TTC549 (cell line): Measurements from ENCODE around the gene SLC22A14.

Experiments
- FAIRE-seq: peaks from 2 replicates; lab custom pipeline; 2012; peaks lifted over from hg19 to GRCh38; lab: Jason Lieb, UNC

SLC22A14 gene

DNA sequence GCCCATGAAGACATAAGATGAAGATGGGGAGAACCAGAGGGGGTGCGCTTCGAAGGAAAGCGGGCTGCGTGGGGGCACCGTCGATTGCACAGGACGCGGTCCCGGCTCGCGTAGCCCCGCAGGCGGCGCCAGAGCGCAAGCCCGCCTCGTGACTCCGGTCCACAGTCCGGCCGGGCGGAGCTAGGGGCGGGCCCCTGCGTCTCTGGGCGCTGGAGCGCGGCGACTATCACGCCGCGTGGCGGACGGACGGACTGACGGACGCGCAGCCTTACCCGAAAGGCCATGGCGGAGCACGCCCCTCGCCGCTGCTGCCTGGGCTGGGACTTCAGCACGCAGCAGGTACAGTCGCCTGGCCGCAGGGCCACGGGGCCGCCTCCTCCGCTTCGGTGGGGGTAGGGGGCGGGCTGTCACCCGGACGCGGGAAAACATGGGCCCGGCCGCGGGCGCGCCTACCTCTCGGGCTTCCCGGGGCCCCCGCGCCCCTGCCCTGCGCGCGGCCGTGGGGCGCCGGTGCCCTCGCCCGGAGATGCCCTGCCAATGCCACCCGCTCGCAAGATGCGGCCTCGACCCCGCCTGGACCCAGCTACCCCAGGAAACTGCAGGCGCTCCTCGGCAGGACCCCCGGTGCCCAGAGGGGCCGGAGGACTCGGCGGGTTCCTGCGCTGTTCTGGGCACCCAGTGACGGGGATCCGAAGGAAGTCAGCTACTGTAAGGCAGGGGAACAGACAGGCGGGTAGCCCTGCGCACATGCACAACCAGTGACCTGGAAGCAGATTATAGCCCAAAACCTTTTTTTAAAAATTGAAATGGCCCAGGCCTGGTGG lies 64.7 kb downstream of the SLC22A14 start, which contains the start of gene XYLB:
Gene XYLB, plus strand, starts transcription at position 199 of the 824 bp plus-strand sequence. Its CDS starts 84 bp downstream, at position 283.
- no peak for FAIRE-seq

DNA sequence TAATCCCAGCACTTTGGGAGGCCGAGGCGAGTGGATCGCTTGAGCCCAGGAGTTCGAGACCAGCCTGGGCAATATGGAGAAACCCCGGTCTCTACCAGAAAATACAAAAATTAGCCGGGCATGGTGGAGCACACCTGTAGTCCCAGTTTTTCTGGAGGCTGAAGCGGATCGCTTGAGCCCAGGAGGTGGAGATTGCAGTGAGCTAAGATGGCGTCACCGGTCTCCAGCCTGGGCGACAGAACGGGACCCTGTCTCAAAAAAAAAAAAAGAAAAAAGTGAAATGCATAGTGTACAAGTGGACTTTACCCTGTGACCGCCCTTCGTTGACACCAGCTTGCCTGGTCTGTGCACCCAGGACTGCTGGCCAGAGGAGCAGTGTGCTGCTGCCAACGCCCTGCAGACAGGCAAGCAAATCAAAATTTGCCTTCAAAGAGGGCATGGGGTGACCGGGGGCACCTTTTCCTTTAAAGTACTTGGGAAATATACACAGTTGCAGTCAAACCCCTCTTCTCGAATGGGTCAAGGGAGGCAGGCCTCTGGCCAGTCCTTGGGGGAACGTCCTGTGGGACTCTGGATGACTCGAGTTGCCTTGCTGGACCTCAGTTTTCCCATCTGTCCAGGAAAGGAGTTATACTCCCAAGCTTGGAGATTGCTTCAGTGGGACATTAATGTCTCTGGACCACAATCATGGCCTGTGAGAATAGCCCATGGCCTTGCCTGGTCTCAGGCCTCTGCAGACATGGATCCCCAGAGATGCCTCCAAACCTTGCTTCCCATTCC lies 65.5 kb downstream of the SLC22A14 start:
- no peak for FAIRE-seq

DNA sequence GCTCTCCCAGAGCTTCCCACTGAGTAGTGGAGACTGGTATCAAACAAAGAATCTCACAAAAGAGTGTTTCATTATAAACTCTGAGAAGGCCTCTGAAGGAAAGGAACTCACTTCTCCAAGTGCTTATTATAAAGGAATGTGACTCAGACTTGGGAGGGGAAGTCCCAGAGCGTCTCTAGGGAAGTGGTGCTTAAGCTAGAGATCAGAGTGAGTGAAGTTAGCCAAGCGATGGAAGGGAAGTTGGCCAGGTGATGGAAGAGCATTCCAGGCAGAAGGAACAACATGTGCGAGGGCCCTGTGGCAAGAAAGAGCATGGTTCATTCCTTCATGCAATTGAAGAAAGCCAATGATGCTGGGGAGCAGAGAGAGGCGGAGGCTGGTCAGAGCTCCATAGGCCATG lies 66.8 kb downstream of the SLC22A14 start:
- no peak for FAIRE-seq

DNA sequence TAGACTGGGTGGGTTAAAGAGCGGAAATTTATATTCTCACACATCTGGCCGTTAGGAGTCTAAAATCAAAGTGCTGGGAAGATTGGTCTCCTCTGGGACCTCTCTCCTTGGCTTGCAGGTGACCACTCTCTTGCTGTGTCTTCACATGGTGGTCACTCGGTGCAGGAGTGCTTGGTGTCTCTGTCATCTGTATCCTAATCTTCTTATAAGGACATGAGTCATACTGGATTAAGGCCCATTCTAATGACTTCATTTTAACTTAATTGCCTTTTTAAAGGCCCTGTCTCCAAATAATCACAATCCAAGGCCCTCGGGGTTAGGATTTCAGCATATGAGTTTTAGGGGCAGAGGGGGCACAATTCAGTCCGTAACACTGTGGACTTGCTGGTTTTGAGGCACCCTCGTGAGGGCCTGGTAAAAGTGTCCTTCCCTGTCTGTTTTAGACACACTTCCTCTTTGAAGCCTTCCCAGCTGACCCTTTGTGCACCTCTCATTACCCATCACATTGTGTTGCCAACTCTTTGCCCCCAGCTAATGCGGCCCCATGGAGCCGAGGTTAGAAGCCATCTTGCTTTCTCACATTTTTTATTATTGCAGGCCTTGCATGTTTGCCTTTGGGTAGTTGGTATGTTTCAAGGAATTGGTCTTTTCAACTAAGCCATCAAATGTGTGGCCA lies 67.7 kb downstream of the SLC22A14 start:
- no peak for FAIRE-seq

DNA sequence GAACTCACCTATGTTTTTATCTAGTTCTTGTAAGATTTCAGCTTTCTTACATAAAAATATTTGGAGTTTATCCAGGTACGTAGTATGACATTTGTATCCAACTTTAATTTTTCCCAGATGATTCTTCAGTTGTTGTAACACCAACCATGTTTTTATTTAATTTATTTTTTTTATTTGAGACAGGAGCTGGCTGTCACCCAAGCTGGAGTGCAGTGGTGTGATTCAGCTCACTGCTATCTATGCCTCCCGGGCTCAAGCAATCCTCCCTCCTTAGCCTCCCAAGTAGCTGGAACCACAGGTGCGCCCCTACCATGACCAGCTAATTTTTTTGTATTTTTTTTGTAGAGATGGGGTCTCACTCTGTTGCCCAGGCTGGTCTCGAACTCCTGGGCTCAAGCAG lies 71.1 kb downstream of the SLC22A14 start:
- no peak for FAIRE-seq

DNA sequence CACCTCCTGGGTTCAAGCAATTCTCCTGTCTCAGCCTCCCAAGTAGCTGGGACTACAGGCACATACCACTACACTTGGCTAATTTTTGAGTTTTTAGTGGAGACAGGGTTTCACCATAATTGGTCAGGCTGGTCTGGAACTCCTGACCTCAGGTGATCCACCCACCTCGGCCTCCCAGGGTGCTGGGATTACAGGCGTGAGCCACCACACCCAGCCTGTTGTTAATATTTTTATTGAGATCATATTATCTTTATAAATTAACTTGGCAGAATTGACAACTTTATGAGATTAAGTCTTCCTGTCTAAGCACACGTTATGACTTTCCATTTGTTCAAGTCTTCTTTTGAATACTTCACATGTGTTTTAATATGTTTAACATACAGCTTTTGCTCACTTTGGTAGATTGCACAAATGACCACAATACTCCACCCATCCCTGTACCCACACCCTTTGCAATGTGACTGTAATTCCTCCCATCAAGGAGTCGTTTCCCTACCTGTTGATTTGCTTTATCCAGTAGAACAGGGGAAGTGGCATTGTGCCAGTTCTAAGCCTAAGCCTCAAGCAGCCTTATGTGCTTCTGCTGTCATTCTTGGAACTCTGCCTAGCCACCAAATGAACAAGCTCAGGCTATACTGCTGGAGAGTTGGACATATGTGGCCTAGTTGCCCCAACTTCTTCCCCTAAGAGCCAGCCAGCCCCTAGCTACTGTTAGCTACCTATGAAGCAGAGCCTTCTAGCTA lies 72.7 kb downstream of the SLC22A14 start:
- no peak for FAIRE-seq

DNA sequence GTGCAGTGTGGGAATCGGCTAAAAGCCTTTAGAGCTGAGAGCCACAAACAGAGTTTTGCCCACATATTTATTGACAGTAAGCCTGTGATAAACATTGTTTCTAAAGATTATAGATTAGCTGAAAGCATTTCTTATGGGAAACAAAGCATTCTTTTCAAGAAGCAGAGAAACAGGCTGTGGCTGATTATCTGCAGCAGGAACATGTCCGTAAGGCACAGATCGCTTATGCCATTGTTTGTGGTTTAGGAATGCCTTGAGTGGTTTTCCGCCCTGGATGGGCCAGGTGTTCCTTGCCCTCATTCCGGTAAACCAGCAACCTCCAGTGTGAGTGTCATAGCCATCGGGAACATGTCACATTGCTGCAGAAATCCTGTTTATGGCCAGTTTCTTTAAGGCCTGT lies 76.9 kb downstream of the SLC22A14 start:
- no peak for FAIRE-seq

DNA sequence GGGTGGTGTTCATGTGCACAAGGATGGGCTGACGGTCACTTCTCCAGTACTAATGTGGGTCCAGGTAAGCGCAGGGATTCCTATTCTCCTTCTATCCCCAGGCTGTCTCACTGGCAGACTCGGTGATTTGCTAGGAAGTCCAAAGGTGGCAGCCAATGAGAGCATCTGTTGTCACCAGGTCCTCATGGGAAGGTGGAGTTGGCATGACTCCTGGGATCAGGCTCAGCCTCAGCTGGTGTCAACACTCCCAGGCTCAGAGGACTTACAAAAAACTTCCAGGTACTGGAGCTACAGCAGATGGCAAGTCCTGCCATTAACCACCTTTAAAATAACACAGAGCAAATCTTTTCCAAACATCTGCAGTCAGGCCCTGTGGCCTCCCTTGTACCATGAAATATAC lies 78.3 kb downstream of the SLC22A14 start:
- no peak for FAIRE-seq

DNA sequence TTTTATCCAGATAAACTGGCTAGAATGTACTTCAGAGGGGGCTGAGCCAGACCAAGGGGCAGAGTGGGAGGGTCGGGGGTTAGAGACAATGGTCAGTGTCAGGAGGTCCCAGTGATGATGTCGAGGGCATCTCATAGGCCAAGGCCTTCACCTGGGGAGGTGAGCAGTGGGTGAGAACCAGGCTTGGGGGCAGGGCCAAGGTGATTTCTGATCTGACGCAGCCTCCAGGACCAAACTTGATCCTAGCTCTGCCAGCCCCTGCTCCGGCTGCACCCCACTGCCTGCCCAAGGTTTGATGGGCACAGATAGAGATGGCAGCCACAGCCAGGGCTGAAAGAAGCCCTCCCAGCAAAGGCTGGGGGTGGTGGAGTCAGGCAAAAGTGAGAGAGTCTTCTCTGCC lies 79.4 kb downstream of the SLC22A14 start:
- no peak for FAIRE-seq

DNA sequence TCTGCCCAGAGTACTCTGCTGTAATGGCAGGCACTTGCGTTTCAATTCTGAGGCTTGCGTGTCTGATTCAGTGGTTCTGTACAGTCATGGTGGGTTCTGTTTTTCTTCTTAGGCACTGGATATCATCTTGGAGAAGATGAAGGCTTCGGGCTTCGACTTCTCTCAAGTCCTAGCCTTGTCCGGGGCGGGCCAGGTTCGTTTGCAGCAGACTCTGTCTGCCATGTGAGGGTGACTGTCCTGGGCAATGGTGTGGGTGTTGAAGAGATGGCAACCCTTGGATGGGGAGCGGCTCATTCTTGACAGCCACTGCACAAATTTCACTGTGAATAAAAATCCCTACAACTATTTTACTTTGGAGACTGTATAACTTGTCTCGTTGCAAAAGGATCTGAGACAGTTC lies 80.7 kb downstream of the SLC22A14 start:
- FAIRE-seq: no peak

DNA sequence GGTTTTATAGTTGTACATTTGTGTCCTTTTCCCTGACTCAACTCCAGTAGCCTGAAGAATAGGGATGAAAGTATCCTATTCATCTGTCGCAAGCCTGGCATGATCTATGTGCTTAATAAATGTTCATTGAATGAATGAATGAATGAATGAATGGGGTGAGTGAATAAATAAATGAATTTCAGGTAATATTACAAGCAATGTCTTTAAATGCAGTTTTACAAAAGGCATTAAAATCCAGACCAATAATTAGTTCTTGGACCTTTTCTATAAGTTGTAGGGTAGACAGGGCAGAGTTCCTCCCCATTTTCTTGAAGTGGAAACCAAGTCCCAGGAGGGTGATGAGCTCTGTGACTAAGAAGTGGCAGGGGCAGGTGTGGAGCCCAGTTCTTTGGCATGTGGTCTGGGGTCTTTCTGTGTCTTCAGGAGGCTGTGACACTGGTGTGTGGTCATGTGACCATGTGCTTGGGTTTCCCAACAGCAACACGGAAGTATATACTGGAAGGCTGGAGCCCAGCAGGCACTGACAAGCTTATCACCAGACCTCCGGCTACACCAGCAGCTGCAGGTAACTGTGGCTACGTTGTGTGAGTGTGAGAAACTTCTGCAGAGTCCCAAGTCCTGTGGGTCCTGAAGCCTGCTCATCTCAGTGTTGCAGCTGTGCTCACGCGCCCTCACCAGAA lies 82.8 kb downstream of the SLC22A14 start:
- FAIRE-seq: no peak

DNA sequence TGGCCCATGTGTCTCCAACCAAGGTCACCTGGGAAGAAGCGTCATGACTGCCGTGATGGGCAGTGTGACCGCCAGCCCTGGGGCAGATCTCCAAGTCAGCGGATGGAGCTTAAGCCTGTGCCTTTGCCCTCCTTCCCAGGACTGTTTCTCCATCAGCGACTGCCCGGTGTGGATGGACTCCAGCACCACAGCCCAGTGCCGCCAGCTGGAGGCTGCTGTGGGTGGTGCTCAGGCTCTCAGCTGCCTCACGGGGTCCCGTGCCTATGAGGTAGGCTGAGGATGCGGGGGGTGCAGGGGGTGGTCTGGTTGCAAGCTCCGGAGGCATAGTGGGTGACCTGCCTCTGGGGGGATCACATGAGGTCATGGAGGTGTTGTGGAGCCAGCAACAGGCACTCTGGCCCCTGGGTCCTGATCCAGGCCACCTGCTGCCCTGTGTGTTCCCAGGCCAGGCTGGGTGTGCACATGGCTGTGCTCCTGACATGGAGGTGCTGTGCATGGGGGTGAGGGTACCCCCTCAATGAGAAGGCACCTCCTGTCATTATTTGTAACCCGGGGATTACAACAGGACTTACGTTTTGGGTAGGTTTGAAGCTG lies 83.5 kb downstream of the SLC22A14 start:
- no peak for FAIRE-seq

DNA sequence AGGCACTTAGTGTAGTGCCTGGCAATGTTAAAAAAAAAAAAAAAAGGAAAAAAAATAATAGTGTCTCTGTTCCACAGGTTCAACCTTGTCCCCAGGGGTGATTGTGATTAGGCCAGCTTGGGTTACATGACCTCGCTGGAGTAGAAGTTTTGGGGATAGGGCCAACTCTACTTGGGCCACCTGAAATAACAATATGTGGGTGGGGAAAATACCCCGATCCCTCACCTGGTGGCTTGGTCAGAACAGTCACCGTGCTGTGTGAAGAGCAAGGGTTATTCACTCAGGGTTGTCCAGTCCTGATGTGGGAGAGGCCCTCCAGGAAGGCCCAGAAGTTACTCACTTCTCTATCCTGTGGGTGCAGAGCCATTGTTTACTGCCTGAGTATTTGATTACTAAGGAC lies 84.0 kb downstream of the SLC22A14 start:
- FAIRE-seq: no peak

DNA sequence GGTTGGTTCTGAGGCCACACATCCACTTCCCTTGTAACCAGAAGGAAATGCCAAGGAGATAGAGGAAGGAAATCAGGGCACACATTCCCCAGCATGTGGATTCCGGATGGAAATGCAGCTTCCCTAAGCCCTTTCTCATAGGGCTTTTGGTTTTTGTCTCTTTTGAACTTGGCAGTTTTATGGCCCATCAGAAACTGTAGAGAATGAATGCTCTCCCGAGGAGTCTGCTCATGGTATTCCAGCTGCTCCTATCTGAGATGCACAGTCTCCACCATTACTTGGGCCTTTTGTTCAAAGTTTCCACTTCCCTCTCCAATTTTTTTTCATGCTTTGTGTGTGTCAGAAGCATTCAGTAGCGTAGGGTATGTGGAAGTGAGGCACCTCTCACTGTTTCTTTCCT lies 85.7 kb downstream of the SLC22A14 start:
- FAIRE-seq: no peak
